HG03439 (cell line): ENCODE measurements around the gene BPNT1.

ENCODE experiments used
- ATAC-seq: cut with Tn5 transposase; IDR thresholded peaks from one replicate; pipeline ENCODE4 v1.9.1; 2021; ENCODE audit warnings: mild to moderate bottlenecking, moderate library complexity; ENCODE audit not compliant: unreplicated experiment

The BPNT1 gene

DNA sequence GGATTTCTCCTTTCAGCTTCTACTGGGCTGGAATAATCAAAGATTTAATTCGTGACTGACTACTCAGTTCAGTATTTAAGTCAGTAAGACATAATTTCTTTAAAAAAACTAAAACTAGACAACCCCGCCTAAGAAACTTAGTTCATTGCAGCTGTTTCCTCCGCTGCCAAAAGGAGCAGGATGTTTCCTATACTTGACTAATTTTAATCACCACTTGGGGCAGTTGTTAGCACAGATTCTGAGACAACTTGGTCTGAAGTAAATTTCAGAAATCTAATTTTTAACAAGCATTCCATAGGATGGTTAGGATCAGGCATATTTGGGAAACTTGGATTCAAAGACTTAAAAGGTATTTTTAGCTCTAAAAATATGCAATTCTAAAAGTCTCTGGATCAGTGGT, 77.3 kb downstream of the BPNT1 start:
- ATAC-seq: no peak

GRCh38 chr1:220011620-220012019, 78.0 kb downstream of the BPNT1 start:
- ATAC-seq: no peak
